GM19324 (cell line): ENCODE results near the gene ITSN1.
"Not testable (repeated sequence)": the region's sequence is repeated elsewhere in the genome, so short reads cannot be mapped to it uniquely, and the experiment has no call there.

Experiments used
- ATAC-seq: cut with Tn5 transposase; IDR thresholded peaks from one replicate; pipeline ENCODE4 v1.9.1; 2021; ENCODE audit warnings: mild to moderate bottlenecking, moderate library complexity; ENCODE audit not compliant: unreplicated experiment, low FRiP score

Gene ITSN1

DNA sequence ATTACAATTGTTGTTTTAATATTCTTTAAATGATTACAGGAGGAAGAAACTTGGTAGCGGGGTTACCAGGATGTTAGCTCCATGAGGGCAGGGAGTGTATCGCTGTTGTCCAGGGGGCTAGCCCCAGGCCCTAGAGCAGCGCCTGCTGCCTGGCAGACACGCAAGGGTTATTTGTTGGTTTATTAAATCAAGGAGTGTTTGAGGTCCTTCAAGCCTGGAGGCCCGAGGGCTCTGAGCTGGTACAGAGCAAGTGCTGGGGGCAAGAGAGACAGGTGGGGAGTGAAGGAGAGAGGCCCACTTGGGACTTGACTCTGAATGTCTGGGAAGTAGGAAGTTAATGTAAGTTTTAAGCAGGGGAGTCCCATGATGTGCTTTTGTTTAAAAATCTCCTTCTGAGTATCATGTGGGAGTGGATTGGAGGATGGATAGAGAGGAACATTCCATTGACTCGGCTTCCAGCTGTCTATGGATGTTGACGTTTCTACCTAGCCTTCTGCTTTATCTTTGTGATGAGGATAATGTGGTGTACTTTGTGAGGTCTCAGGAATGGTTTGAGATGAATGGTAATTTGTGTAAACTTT is 8.7 kb downstream of the ITSN1 start:
- ATAC-seq = no peak

DNA sequence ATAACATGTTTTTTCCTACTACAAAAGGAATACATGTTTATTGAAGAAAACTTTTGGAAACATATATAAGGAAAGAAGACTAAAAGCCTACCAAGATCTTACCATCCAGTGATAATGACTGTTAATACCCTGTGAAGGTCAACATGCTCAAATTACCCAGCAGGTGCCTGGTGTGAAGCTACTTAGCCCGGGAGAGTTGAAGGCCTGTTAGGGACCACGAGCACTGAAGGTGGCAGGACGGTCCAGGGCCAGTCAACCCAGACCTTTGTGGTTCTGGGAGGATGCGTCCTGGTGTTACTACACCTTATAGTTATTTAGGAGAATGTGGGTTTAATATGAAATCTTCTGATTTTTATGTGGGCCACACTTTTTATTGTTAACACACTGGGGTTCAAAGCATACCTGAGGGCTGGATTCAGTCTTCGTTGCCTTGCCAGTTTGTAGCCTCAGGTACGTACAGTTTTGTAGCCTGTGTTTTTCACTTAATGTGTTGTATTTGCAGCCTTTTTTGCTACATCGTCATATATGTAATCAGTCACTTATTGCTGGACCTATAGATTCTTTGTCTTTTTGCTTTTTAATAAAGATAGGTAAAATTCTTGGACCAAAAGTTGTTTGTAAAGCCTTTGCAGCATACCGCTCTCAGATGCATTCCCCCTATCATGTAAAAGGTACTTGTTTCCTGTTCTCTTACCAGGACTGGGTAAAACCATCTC is 9.8 kb downstream of the ITSN1 start:
- ATAC-seq = no peak

DNA sequence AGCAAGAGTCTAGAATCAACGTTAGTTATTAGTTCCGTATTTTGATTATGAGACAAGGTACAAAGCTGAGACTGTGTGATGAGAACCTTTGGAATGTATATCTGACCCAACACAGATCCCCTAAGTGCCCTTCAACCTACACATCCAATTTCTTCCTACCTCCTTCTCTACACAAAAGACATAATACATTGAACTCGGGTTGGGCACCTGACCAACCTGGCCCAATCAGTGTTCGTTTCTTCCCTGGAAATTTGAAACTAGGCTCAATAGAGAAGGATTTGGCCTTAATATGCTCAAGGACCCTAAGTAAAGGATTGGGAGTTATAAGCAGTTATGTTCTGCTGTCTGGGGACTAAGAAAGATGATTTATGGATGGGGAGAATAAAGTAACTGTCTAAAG is 12.1 kb downstream of the ITSN1 start:
- ATAC-seq = no peak

DNA sequence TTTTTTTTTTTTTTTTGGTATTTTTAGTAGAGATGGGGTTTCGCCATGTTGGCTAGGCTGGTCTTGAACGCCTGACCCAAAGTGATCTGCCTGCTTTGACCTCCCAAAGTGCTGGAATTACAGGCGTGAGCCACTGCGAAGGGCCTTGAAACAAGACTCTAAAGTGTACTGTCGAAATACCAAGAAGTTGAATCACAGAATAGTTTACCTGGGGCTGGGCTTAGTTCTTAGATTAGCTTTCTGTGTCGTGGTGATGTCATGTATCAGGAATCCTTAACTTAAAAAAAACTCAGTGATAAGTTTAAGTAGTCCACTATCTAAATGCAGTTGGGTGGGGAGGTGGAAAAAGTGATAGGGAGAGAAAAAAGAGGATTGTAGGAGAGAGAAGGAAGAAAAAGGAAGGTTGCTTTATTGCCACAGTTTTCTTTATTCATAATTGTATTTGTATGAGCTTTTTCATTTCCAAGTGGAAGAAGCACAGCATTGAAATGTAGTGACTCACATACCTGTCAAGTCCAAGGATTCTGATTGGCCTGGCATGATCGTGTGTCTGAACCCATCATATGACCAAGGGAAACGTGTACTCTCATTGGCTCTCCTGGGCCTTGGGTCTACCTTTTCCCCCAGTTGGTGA is 13.4 kb downstream of the ITSN1 start:
- no peak for ATAC-seq

DNA sequence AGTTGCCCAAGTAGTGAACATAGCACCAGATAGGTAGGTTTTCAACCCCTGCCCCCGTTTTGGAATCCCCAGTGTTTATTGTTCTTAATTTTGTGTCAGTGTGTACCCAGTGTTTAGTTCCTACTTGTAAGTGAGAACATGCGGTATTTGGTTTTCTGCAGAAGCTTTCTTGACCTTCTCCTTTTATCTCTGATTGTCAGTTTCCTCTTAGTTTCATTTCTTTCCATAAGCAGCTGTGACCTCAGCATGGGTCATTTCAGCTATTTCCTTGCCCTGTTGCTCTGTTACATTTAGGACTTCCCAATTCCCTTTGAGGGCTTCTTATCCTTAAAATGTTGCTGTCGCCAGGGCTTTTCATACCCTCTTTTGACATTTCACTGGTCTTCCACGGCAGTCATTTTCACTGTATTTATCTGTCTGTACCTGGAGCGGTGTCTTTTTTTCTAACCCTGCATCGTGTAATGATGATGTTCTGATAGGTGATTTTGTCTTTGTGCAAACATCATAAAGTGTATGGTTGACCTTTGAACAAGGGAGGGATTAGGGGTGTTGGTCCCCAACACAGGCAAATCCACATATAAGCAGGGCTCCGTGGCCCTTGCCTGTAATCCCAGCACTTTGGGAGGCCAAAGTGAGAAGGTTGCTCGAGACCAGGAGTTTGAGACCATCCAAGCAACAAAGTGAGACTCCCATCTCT is 15.0 kb downstream of the ITSN1 start:
- ATAC-seq = no peak

DNA sequence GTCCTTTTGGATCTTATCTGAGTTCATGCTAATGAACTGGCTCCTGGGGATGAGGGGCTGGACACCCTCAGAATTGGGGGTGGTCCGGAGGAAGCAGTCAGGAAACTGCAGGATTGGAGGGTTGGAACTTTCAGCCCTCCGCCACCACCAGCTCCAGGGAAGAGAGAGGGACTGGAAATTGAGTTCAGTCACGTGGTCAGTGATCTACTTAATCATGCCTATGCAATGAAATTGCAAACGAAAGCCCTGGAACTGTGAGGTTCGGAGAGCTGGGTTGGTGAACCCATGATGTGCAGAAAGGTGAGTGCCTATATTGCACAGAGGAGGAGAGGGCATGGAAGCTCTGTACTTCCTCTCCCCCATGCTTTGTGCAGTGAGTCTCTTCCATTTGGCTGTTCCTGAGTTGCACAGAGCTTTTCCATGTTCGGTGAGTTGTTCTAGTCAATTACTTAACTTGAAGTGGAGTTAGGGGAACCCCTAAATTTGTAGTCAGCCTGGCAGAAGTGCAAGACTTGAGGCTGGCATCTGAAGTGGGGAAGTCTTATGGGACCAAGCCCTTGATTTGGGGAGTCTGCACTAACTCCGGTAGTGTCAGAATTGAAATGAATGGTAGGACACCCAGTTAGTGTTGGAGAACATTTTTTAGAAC is 16.7 kb downstream of the ITSN1 start:
- ATAC-seq = no peak

DNA sequence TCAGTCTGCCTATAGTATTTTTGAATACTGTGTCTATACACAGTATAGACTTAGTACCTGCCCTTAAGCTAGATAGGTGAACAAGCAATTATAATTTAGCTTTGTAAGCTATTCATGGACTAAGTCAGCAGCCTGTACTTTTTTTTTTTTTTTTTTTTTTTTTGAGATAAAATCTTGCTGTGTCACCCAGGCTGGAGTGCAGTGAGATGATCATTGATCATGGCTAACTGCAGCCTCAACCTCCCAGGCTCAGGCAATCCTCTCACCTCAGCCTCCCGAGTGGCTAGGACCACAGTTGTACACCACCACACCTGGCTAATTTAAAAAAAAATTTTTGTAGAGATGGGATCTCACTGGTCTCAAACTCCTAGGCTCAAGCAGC is 17.3 kb downstream of the ITSN1 start:
- no peak for ATAC-seq

DNA sequence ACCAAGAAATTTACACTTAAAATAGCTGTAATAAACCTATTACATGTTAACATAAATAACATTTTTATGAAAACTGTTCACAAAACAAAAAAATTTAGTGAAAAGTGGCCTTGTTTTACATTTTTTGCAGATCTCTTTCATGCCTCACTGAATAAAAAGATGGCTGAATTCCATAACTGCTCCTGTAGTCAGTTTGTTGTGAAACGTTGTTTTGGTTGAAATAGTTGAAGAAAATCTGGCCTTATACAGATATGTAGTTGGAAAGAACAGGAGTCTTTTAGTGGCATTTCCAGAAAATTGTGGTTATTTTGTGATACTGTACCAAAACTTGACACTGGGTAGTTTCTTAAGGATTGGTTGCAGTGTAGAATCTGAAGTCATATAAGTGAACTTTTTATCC is 18.1 kb downstream of the ITSN1 start:
- no peak for ATAC-seq

DNA sequence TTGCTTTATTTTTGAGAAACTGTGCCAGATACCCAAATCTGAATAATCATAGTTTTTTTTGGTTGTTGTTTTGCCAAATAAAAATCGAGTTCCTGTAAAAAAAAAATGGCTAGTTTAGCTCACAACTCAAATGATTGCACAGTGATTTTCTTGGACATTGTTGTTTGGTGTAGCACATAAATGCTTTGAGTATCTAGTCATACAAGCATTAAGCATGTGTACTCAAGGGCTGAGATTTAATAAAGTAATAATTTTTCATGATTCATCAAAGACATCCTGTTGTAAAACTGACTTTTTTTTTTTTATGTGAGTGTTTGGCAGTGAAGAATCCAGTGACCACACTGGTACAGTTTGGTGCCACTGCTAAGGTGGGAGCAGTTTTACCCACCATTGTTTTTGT is 18.8 kb downstream of the ITSN1 start:
- no peak for ATAC-seq

DNA sequence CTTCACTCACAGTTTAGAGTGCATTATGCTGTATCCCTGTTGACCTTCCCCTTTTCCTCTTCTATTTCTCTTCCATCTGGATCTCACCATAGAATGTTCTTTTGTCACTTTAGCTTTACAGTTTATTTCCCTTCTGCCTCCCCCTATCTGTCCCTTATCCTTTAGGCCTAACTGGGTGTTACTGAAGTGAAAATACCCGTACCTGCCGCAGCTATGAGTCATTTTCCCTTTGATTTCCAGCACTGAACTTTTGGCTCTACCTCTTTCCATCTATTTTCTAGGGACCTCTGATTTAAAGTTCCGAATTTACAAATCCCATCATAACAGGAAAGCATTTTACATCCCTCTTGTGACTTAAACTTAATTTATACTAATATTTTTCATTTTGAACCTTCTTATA is 19.7 kb downstream of the ITSN1 start:
- no peak for ATAC-seq

DNA sequence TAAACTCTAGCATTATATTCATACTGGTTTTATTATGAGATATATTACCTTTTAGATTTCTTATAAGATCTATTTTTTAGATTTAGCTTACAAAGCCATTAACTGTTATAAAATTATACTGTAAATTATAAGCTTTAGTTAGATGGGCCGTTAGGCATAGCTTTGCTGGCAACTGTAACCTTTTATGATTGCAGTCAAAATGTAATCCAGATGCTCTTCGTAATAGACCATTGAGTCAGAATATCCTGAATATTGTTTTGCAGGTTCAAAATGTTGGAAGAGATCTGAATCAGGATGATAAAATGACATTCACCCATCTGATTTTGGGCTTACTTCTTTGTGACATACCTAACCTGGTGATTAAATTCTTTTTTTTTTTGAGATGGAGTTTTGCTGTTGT is 20.9 kb downstream of the ITSN1 start:
- ATAC-seq = no peak

DNA sequence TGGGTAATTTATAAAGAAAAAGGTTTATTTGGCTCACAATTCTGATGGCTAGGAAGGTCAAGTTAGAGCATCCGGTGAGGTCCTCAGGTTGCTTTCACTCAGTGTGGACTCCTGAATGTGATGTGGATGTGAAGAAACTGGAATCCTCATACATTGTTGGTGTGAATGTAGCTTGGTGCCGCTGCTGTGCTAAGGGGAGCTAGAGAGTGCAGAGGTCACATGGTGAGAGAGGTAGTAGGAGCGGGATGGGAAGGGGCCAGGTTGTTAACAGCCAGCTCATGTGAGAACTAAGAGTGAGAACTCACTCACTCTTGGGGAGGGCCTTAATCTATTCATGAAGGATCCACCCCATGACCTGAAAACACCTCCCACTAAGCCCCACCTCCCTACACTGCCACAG is 21.8 kb downstream of the ITSN1 start:
- no peak for ATAC-seq

DNA sequence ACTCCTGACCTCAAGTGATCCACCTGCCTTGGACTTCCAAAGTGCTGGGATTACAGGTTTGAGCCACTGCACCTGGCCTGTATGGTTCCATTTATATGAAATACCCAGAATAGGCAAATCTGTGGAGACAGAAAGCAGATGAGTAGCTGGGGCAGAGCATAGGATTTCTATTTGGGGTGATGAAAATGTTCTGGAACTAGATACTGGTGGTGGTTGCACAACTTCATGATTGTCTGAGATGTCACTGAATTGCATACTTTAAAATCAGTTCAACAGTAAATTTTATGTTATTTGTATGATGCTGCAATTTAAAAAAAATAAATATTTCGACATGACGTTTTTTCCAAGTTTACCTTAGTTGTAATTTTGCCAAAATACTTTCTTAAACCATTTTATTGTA is 23.9 kb downstream of the ITSN1 start:
- no peak for ATAC-seq

DNA sequence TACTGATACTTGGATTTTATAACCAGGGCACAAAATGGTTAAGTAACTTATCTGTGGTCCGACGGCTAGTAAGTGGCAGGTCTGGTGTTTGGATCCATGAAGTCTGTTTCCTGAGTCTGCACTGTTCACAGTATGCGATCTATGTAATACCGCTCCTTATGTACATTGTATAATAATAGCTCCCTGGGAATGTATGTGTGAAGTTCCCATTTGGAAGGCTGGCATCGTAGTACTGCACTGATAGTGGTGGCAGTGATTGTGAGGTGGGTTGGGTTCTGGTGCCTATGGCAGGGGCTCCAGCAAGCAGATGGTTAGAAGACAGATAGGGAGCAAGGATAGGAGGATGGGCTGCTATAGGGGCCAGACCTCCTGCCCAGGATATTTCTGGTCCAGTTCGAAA is 25.3 kb downstream of the ITSN1 start:
- ATAC-seq = no peak

DNA sequence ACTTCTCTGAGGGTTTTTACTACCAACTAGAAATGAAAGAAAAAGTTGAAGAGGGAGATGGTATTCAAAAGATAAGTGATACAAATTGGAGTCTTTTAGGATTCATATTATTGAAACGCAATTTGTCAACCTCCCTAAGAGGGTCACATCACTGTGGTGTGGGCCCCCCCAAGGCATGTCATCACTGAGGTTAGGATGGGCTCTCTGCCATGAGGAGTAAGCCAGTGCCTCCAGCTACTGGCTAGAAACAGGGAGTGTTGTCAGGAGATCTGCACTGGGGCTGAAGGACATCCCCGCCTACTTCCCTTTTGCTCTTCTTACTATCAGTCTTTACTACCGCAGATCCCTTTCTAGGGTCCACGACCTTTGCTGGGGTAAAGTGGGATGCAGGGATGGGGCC is 25.9 kb downstream of the ITSN1 start:
- ATAC-seq = no peak

DNA sequence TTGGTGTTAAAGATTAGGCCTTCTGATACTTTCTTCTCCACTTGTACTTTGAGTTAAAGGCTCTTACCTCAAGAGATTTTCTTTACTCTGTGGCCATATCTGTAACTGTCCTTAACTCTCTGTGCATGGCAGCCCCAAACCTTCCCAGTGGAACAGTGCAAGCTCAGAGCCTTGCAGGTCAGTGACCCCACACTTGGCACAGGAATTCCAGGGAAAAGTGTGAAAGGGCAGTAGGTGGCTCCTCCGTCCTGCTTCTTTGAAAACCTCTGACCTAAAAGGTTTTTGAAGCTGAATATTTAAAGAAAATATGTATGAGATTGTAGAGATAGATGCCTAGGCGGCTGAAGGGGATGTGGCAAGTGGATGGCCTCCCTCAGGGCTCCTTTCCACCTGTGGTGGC is 26.3 kb downstream of the ITSN1 start:
- ATAC-seq = no peak

DNA sequence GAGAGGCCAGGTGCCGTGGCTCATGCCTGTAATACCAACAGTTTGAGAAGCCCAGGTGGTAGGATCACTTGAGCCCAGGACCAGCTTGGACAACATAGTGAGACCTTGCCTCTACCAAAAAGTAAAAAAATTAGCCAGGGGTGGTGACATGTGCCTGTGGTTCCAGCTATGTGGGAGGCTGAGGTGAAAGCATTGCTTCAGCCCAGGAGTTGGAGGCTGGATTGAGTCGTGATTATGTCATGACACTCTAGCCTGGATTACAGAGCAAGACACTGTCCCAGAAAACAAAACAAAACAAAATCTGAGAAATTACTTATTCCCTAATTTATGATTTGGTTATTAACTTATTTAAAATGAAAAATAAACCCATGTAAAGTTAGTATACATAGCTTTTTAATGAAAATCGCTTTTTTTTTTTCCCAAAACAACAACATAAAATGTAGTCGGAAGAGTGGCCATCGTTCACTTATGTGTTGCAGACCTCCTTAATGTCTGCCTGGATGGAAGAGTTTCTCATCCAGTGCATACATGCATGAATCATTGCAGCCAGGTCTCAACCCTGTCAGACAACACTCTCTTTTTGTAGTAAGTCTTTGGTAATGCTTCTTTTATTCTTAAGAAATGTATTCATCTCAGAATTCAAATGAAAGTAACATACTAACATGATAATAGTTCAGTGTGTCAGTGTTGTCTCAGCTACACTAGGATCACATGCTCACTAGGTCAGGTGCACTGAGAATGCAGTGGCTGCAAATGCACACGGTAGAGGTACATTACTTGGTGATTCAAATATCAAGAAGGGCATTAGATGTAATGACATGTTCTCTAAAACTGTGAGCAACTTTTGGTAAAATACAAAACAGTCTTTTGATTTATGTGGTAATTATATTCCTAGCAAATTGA is 28.0 kb downstream of the ITSN1 start:
- ATAC-seq = no peak

DNA sequence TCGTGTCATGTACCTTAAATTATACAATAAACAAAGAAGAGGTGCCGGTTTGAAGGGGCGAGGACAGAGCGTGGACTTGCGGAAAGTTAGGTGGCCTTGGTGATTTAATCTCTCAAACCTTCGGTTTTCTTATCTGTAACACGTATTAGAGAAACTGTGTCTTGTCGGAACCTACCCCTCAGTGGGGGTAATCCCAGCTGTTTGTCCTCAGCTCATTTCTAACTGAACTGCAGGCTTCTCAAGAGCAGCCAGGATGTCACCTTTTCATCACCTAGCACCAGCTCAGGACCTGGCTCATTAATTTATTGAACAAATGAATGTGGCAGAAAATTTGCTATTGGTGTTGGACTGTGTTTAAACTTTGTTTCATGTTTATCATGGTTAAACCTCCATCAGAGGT is 31.2 kb downstream of the ITSN1 start:
- ATAC-seq = no peak

DNA sequence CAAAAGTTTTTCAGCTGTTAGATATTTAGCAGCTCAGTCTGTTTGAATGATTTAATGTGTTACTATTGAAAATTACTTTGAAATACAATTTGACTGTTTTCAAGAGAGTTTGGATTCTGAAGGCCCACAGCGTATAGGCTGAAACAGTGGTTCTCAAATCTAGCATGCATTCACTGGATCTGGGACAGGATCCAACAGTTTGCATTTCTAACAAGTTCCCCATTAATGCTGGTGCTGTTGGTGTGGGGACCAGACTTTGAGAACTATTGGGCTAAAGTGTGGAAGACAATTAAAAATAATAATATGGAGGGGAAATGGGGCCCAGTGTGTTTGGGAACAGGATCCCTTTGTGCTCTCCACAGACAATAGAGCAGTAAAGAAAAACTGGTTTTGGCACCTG is 31.9 kb downstream of the ITSN1 start:
- no peak for ATAC-seq

DNA sequence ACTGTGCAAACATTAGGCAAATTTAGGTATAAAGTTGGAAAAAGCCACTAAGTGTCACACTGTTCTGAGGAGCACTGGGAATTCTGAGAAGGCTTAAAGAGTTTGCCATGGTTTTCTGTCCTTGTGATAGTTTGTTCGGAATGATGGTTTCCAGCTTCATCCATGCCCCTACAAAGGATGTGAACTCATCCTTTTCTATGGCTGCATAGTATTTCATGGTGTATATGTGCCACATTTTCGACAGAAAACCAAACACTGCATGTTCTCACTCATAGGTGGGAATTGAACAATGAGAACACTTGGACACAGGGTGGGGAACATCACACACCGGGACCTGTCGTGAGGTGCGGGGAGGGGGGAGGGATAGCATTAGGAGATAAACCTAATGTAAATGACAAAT is 34.4 kb downstream of the ITSN1 start:
- ATAC-seq = not testable (repeated sequence)
